Keratinocyte (primary cell): ENCODE results near the gene BFSP1. TPM values are rescaled to one million over a fixed set of nuclear protein-coding genes. Genes with fewer than 3 reads are reported as not detected.

ENCODE experiments used
- DNase-seq: peaks from one replicate; pipeline ENCODE4 v3.0.0-alpha.2; 2011; ENCODE audit warnings: low read depth, missing footprints, low spot score
- FAIRE-seq: peaks from 2 replicates; lab custom pipeline; 2011; peaks lifted over from hg19 to GRCh38; lab: Jason Lieb, UNC
- H2AFZ ChIP-seq: 2 replicates; pipeline ENCODE4 v1.6.0; 2012; ENCODE audit warnings: low read length, control low read depth, inconsistent platforms; ENCODE audit not compliant: control insufficient read depth
- H3K27ac ChIP-seq: 2 replicates; pipeline ENCODE4 v1.5.1; 2011; ENCODE audit warnings: low read length; ENCODE audit not compliant: control insufficient read depth, insufficient read depth
- H3K27me3 ChIP-seq: 3 replicates; pipeline ENCODE4 v1.6.0; 2011; ENCODE audit warnings: low read length; ENCODE audit not compliant: control insufficient read depth, insufficient read depth; ENCODE audit errors: extremely low read depth
- H3K36me3 ChIP-seq, 2 experiments: 2 replicates in 1 of 2; 3 replicates in 1 of 2; pipeline ENCODE4 v1.5.1; 2011; ENCODE audit warnings: low read length in 2 of 2, mild to moderate bottlenecking in 1 of 2; ENCODE audit not compliant: control insufficient read depth in 2 of 2, insufficient read depth in 2 of 2; ENCODE audit errors: extremely low read depth in 1 of 2
- H3K4me1 ChIP-seq: 3 replicates; pipeline ENCODE4 v1.5.1; 2011; ENCODE audit warnings: low read length; ENCODE audit not compliant: control insufficient read depth, insufficient read depth; ENCODE audit errors: extremely low read depth
- H3K4me2 ChIP-seq: 3 replicates; pipeline ENCODE4 v1.6.0; 2011; ENCODE audit warnings: low read depth, low read length; ENCODE audit not compliant: control insufficient read depth, insufficient read depth; ENCODE audit errors: extremely low read depth
- H3K4me3 ChIP-seq, 3 experiments: fragments of 200-600 bp in 1 of 3; sonication (generic) in 1 of 3; 2 replicates in 2 of 3; 3 replicates in 1 of 3; pipeline ENCODE4 v1.5.1; 2011 to 2016; ENCODE audit warnings: low read length in 3 of 3, mild to moderate bottlenecking in 3 of 3, control low read depth in 2 of 3, inconsistent platforms in 1 of 3, low read depth in 1 of 3, mixed read lengths in 1 of 3, mixed run types in 1 of 3, moderate library complexity in 1 of 3; ENCODE audit not compliant: control insufficient read depth in 2 of 3, insufficient read depth in 2 of 3; ENCODE audit errors: extremely low read depth in 1 of 3
- H3K79me2 ChIP-seq: 2 replicates; pipeline ENCODE4 v1.6.0; 2012; ENCODE audit warnings: low read length; ENCODE audit not compliant: control insufficient read depth, insufficient read depth
- H3K9ac ChIP-seq: 3 replicates; pipeline ENCODE4 v1.6.0; 2011; ENCODE audit warnings: low read length; ENCODE audit not compliant: control insufficient read depth, insufficient read depth; ENCODE audit errors: extremely low read depth
- H3K9me1 ChIP-seq: 3 replicates; pipeline ENCODE4 v1.6.0; 2011; ENCODE audit warnings: low read length; ENCODE audit not compliant: control insufficient read depth, insufficient read depth; ENCODE audit errors: extremely low read depth
- H3K9me3 ChIP-seq: 2 replicates; pipeline ENCODE4 v1.5.1; 2012; ENCODE audit warnings: low read depth, low read length; ENCODE audit not compliant: control insufficient read depth
- H4K20me1 ChIP-seq: 3 replicates; pipeline ENCODE4 v1.6.0; 2011; ENCODE audit warnings: low read length; ENCODE audit not compliant: control insufficient read depth, insufficient read depth; ENCODE audit errors: extremely low read depth
- CTCF ChIP-seq, 3 experiments: IDR thresholded peaks in 1 of 3; conservative IDR thresholded peaks in 1 of 3; optimal IDR thresholded peaks in 1 of 3; 2 replicates in 2 of 3; 3 replicates in 1 of 3; pipeline versions ENCODE3 to v1.5.1; 2011; ENCODE audit warnings: low read length in 3 of 3, mild to moderate bottlenecking in 3 of 3, moderate library complexity in 2 of 3, control low read depth in 1 of 3, inconsistent platforms in 1 of 3; ENCODE audit not compliant: insufficient read depth in 2 of 3; ENCODE audit errors: extremely low read depth in 1 of 3
- EZH2 ChIP-seq: IDR thresholded peaks from one replicate; pipeline ENCODE4 v1.6.1; 2012; ENCODE audit warnings: inconsistent platforms, mild to moderate bottlenecking, low read length, moderate library complexity
- dilution Hi-C: fragments of 300-500 bp; cut with MboI; formaldehyde crosslinking; loops from one replicate; pipeline ENCODE4 v1.7.0; 2020; ENCODE audit warnings: low sequenced_read_pairs; ENCODE audit not compliant: extremely low pct_ligation_motif_present
- polyA plus RNA-seq, 5 experiments: library from polyadenylated mRNA; depleted of rRNA in 3 of 5; stranded (reverse) in 3 of 5; stranded (forward) in 1 of 5; unstranded in 1 of 5; fragments of >200 nt; gene quantifications; 1 replicate in 1 of 5; 2 replicates in 3 of 5; 3 replicates in 1 of 5; pipeline versions ENCODE4 v1.2.1 to v1.2.3, GENCODE V29; 2011 to 2012; ENCODE audit warnings: missing spikeins in 2 of 5, low read depth in 1 of 5, low replicate concordance in 1 of 5

The BFSP1 gene
- polyA plus RNA-seq, 1 donor (not counting 4 experiments of a cell fraction or from before 2014, with no cell fraction given): 2.2 TPM

DNA sequence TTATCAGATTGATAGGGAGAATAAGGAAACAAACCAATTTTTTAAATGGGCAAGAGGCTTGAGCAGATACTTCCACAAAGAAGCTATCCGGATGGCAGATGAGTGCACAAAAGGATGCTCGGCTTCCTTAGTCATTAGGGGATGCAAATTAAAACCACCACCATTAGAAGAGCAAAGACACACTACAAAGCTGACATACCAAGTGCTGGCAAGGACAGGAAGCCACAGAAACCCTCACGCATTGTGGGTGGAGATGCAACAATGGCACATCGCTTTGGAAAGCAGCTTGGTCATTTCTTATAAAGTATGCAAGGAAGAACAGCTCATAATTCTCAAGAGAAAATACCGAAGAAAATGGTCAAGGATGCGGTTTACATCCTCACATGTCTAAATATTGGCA is 19.8 kb downstream of the BFSP1 start:
- Histone ChIP-seq H3K9me3 (no peaks in the 10 kb centered on the region), H3K27ac (no peak overlapping the region), H4K20me1 (no peaks in the 10 kb centered on the region), H3K4me1 (peaks cover 7% of the 10 kb centered on the region), H3K4me3 (no peak overlapping the region), H3K36me3 (no peaks in the 10 kb centered on the region), H3K79me2 (no peaks in the 10 kb centered on the region), H3K4me2 (no peak overlapping the region), H3K9ac (no peak overlapping the region), H2AFZ (no peak overlapping the region), H3K27me3 (no peaks in the 10 kb centered on the region), H3K9me1 (no peaks in the 10 kb centered on the region)
- DNase-seq (no peak), FAIRE-seq (no peak)
- dilution Hi-C loops: no loop called here
- TF ChIP-seq EZH2 (no peak), CTCF (optimal IDR thresholded peaks at IDR 0.05 in 1 of 3, IDR thresholded peaks at IDR 0.05 in 1 of 3, conservative IDR thresholded peaks at IDR 0.05 in 1 of 3; ENCODE audit: extremely low read depth in 1 of 3, insufficient read depth in 2 of 3, low read length in 3 of 3) (no peak)

DNA sequence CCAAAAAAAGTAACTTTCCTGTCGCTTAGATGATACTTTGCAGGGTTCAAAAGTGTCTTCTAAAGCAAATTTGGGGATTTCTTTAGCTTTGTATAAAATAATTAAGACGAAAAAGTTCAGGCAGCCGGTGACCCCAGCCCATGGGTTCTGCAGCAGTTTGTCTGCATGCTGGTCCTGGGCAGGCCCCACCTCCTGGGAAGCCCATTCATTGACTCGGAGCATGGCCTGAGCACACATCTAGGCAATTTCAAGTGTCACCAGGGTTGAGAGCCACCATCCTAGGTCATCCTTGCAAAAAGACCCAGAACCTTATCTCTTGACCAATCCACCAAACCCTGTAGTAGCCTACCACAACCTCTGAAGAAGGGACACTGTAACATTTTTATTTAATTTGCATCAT is 20.6 kb downstream of the BFSP1 start:
- Histone ChIP-seq H3K27ac (no peak overlapping the region), H3K79me2 (no peaks in the 10 kb centered on the region), H4K20me1 (no peaks in the 10 kb centered on the region), H3K4me2 (no peak overlapping the region), H3K4me1 (peaks cover 15% of the 10 kb centered on the region), H2AFZ (no peak overlapping the region), H3K9me3 (no peaks in the 10 kb centered on the region), H3K9ac (no peak overlapping the region), H3K27me3 (no peaks in the 10 kb centered on the region), H3K4me3 (no peak overlapping the region), H3K36me3 (no peaks in the 10 kb centered on the region), H3K9me1 (peaks cover 2% of the 10 kb centered on the region)
- FAIRE-seq (no peak), DNase-seq (no peak)
- dilution Hi-C loops: no loop called here
- TF ChIP-seq EZH2 (no peak), CTCF (optimal IDR thresholded peaks at IDR 0.05 in 1 of 3, IDR thresholded peaks at IDR 0.05 in 1 of 3, conservative IDR thresholded peaks at IDR 0.05 in 1 of 3; ENCODE audit: extremely low read depth in 1 of 3, insufficient read depth in 2 of 3, low read length in 3 of 3) (no peak)
